GM12873 (cell line): Measurements from ENCODE around the gene ADGRG2.

ENCODE experiments used
- CTCF ChIP-seq: IDR thresholded peaks from 2 replicates; pipeline ENCODE4 v1.5.1; 2012; ENCODE audit warnings: low read depth, mild to moderate bottlenecking, moderate library complexity, low read length, control low read depth; ENCODE audit not compliant: insufficient read depth; ENCODE audit errors: missing control alignments

The ADGRG2 gene

GRCh38 chrX:18962329-18962728 is 159.9 kb downstream of the ADGRG2 start:
- TF ChIP-seq CTCF: no peak

GRCh38 chrX:18961686-18962085 is 160.6 kb downstream of the ADGRG2 start:
- TF ChIP-seq CTCF: no peak

GRCh38 chrX:18956303-18957032 is 165.8 kb downstream of the ADGRG2 start:
- no peak for TF ChIP-seq CTCF

GRCh38 chrX:18955676-18956075 is 166.6 kb downstream of the ADGRG2 start:
- TF ChIP-seq CTCF: no peak

GRCh38 chrX:18951032-18951431 is 171.2 kb downstream of the ADGRG2 start:
- no peak for TF ChIP-seq CTCF

- TF ChIP-seq CTCF: no peak
Measured at GRCh38 chrX:18949944-18950301, 172.3 kb downstream of the ADGRG2 start.

GRCh38 chrX:18949291-18949943 is 172.9 kb downstream of the ADGRG2 start:
- TF ChIP-seq CTCF: no peak
